ENCODE results near the gene RPS27A. TPM values are rescaled to one million over a fixed set of nuclear protein-coding genes. Genes with fewer than 3 reads are reported as not detected.
A peak's percentile ranks its signal among the peaks of the same experiment; 100 is the strongest.
"Not testable (repeated sequence)": the region's sequence is repeated elsewhere in the genome, so short reads cannot be mapped to it uniquely, and the experiment has no call there.

The RPS27A gene
- total RNA-seq, 1 experiment from 2014 or later, result 853 TPM

GRCh38 chr2:55225481-55226020, 6.9 kb upstream of the RPS27A start:
- H3K27me3 ChIP-seq (ENCODE audit: control insufficient read depth, insufficient read depth, low read length), result no peaks in the 10 kb centered on the region
- no peaks in the 10 kb centered on the region for H3K36me3 ChIP-seq (ENCODE audit: control insufficient read depth, insufficient read depth, low read length)
- ATAC-seq (no peak), DNase-seq (ENCODE audit: low read depth, low spot score) (no peak)
- H3K4me3 ChIP-seq (ENCODE audit: low read depth in 2 of 2, low read length in 2 of 2), result no peak overlapping the region
- peaks cover 19% of the 10 kb centered on the region for H3K4me1 ChIP-seq (ENCODE audit: control insufficient read depth, insufficient read depth, low read length)
- intact Hi-C loops (cut with micrococcal nuclease; ENCODE audit: unreplicated experiment), result no loop called here
- in situ Hi-C loops (cut with HindIII; ENCODE audit: low pct_unique_long_range_greater_than_20kb, low sequenced_read_pairs), result no loop called here
- ChIA-PET CTCF (no interaction called here), POLR2A (interaction anchor here (0.7 kb wide), 1 partner anchor 555 kb away, joined by 4 read pairs; no protein-coding TSS in a partner anchor)
- no peaks in the 10 kb centered on the region for H3K9me3 ChIP-seq (ENCODE audit: control insufficient read depth, insufficient read depth, low read depth, low read length)
- 0 out of 2 replicates have a peak overlapping the region, but pooled peaks have one; percentile 30 for H3K27ac ChIP-seq (ENCODE audit: low read length)
- TF ChIP-seq POLR2AphosphoS5 (IDR thresholded peaks at IDR 0.05; ENCODE audit: low read depth, low read length) (no peak), TCF7L2 (IDR thresholded peaks at IDR 0.05; ENCODE audit: low read depth, low read length) (no peak), REST (IDR thresholded peaks at IDR 0.05; ENCODE audit: insufficient read depth in 1 of 2, low read depth in 2 of 2, low read length in 1 of 2) (no peak), SIN3A (IDR thresholded peaks at IDR 0.05; ENCODE audit: borderline replicate concordance, insufficient read depth, low read depth, low read length) (no peak)
- TF ChIP-seq, protein P1, sequence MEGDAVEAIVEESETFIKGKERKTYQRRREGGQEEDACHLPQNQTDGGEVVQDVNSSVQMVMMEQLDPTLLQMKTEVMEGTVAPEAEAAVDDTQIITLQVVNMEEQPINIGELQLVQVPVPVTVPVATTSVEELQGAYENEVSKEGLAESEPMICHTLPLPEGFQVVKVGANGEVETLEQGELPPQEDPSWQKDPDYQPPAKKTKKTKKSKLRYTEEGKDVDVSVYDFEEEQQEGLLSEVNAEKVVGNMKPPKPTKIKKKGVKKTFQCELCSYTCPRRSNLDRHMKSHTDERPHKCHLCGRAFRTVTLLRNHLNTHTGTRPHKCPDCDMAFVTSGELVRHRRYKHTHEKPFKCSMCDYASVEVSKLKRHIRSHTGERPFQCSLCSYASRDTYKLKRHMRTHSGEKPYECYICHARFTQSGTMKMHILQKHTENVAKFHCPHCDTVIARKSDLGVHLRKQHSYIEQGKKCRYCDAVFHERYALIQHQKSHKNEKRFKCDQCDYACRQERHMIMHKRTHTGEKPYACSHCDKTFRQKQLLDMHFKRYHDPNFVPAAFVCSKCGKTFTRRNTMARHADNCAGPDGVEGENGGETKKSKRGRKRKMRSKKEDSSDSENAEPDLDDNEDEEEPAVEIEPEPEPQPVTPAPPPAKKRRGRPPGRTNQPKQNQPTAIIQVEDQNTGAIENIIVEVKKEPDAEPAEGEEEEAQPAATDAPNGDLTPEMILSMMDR (IDR thresholded peaks at IDR 0.05), result no peak
- no TSS peak for BruUV-seq (replicated peaks)

GRCh38 chr2:55227437-55228225, 4.9 kb upstream of the RPS27A start:
- CTCF ChIA-PET; BruUV-seq (replicated peaks): not testable (repeated sequence)

DNA sequence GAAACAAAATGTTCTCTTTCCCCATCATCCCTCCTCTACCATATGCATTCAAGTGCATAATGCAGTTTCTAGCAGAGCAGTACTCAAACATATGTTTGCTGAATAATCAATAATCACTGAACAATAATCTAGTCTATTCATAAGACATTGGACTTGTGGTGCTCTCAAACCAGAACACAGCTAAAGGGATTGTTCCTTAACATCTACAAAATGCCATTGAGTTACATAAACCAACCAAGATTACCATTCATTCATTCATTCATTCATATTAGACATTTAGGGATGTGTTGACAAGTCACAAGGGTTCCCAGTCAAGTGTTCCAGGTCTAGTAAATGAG, 4.3 kb upstream of the RPS27A start:
- Histone ChIP-seq H3K4me3 (ENCODE audit: low read depth in 2 of 2, low read length in 2 of 2) (no peak overlapping the region), H3K27ac (ENCODE audit: low read length) (no peak overlapping the region), H3K36me3 (ENCODE audit: control insufficient read depth, insufficient read depth, low read length) (peaks cover 4% of the 10 kb centered on the region; the same call in 1 of the 2 replicates), H3K4me1 (ENCODE audit: control insufficient read depth, insufficient read depth, low read length) (peaks cover 18% of the 10 kb centered on the region), H3K27me3 (ENCODE audit: control insufficient read depth, insufficient read depth, low read length) (no peaks in the 10 kb centered on the region), H3K9me3 (ENCODE audit: control insufficient read depth, insufficient read depth, low read depth, low read length) (no peaks in the 10 kb centered on the region)
- DNase-seq (ENCODE audit: low read depth, low spot score), result no peak
- TF ChIP-seq, protein P1 (IDR thresholded peaks at IDR 0.05), result no peak
- no peak for TF ChIP-seq SIN3A (IDR thresholded peaks at IDR 0.05; ENCODE audit: borderline replicate concordance, insufficient read depth, low read depth, low read length)
- no peak for TF ChIP-seq POLR2AphosphoS5 (IDR thresholded peaks at IDR 0.05; ENCODE audit: low read depth, low read length)
- intact Hi-C loops (cut with micrococcal nuclease; ENCODE audit: unreplicated experiment), result no loop called here
- ChIA-PET CTCF (no interaction called here), POLR2A (no interaction called here)
- in situ Hi-C loops (cut with HindIII; ENCODE audit: low pct_unique_long_range_greater_than_20kb, low sequenced_read_pairs), result no loop called here
- TSS peak; percentile 16 for BruUV-seq (replicated peaks)
- no peak for ATAC-seq

More at GRCh38 chr2:55227437-55228225, 4.9 kb upstream of the RPS27A start:
- H3K9me3 ChIP-seq (ENCODE audit: control insufficient read depth, insufficient read depth, low read depth, low read length); H3K36me3 ChIP-seq (ENCODE audit: control insufficient read depth, insufficient read depth, low read length); H3K4me3 ChIP-seq (ENCODE audit: low read depth in 2 of 2, low read length in 2 of 2); DNase-seq (ENCODE audit: low read depth, low spot score); in situ Hi-C loops (cut with HindIII; ENCODE audit: low pct_unique_long_range_greater_than_20kb, low sequenced_read_pairs); ATAC-seq; H3K27me3 ChIP-seq (ENCODE audit: control insufficient read depth, insufficient read depth, low read length); H3K27ac ChIP-seq (ENCODE audit: low read length); intact Hi-C loops (cut with micrococcal nuclease; ENCODE audit: unreplicated experiment); POLR2A ChIA-PET: not testable (repeated sequence)
- peaks cover 23% of the 10 kb centered on the region for H3K4me1 ChIP-seq (ENCODE audit: control insufficient read depth, insufficient read depth, low read length)
